Endothelial cell of umbilical vein (primary cell): ENCODE results near the gene PRKAB1. TPM values are rescaled to one million over a fixed set of nuclear protein-coding genes. Genes with fewer than 3 reads are reported as not detected.
"Not testable (repeated sequence)": the region's sequence is repeated elsewhere in the genome, so short reads cannot be mapped to it uniquely, and the experiment has no call there.

Source experiments
- Bru-seq: library from RNA; stranded (reverse); fragments of 400-500 nt; gene quantifications from one replicate; lab custom pipeline; 2021; lab: Mats Ljungman, UMichigan
- BruChase-seq, 2 experiments: library from RNA; stranded (reverse); fragments of 400-500 nt; gene quantifications; one replicate each; lab custom pipeline; 2021; lab: Mats Ljungman, UMichigan
- BruUV-seq: library from RNA; stranded (reverse); fragments of 400-500 nt; replicated peaks from 2 replicates; lab custom pipeline; 2021; lab: Mats Ljungman, UMichigan
- CTCF ChIA-PET: fragments of 300-600, 350-600 bp; sonication (Branson Sonifier 250); formaldehyde crosslinking; loops from one replicate; lab custom pipeline; 2021; ENCODE audit warnings: antibody characterized with exemption, inconsistent platforms; lab: Charles Lee
- POLR2A ChIA-PET: fragments of 300-600, 350-600 bp; sonication (Branson Sonifier 250); formaldehyde crosslinking; loops from one replicate; lab custom pipeline; 2021; ENCODE audit warnings: antibody characterized with exemption, inconsistent platforms; lab: Charles Lee
- DNase-seq: peaks from one replicate; pipeline ENCODE4 v3.0.0-alpha.2; 2011; ENCODE audit warnings: low read depth, low spot score
- FAIRE-seq: peaks from 2 replicates; lab custom pipeline; 2011; peaks lifted over from hg19 to GRCh38; lab: Jason Lieb, UNC
- H2AFZ ChIP-seq: 2 replicates; pipeline ENCODE4 v1.6.0; 2012; ENCODE audit warnings: low read depth, low read length, control low read depth, inconsistent platforms
- H3K27ac ChIP-seq: 2 replicates; pipeline ENCODE4 v1.5.1; 2011; ENCODE audit warnings: low read depth, mild to moderate bottlenecking, control low read depth, low read length, moderate library complexity; ENCODE audit not compliant: insufficient read depth
- H3K27me3 ChIP-seq, 2 experiments: 2 replicates each; pipeline versions ENCODE4 v1.6.0 to v1.6.1; 2011; ENCODE audit warnings: low read length in 2 of 2, mixed read lengths in 1 of 2; ENCODE audit not compliant: control insufficient read depth in 2 of 2, insufficient read depth in 2 of 2
- H3K36me3 ChIP-seq, 2 experiments: 2 replicates in 1 of 2; 3 replicates in 1 of 2; pipeline ENCODE4 v1.5.1; 2011; ENCODE audit warnings: low read length in 2 of 2, mild to moderate bottlenecking in 1 of 2, moderate library complexity in 1 of 2; ENCODE audit not compliant: control insufficient read depth in 2 of 2, insufficient read depth in 2 of 2; ENCODE audit errors: extremely low read depth in 1 of 2
- H3K4me1 ChIP-seq: 3 replicates; pipeline ENCODE4 v1.5.1; 2011; ENCODE audit warnings: mild to moderate bottlenecking, low read length; ENCODE audit not compliant: control insufficient read depth, insufficient read depth; ENCODE audit errors: extremely low read depth
- H3K4me2 ChIP-seq: 2 replicates; pipeline ENCODE4 v1.6.1; 2011; ENCODE audit warnings: low read length, control low read depth, mixed read lengths; ENCODE audit not compliant: insufficient read depth
- H3K4me3 ChIP-seq, 3 experiments: fragments of 200-600 bp in 1 of 3; sonication (generic), shearing (Covaris generic) in 1 of 3; replicated peaks in 1 of 3; 2 replicates each; pipeline ENCODE4 v1.5.1; 2011 to 2016; ENCODE audit warnings: control low read depth in 3 of 3, low read length in 3 of 3, mild to moderate bottlenecking in 2 of 3, inconsistent platforms in 1 of 3, low read depth in 1 of 3, moderate library complexity in 1 of 3; ENCODE audit not compliant: insufficient read depth in 1 of 3
- H3K79me2 ChIP-seq: 2 replicates; pipeline ENCODE4 v1.6.0; 2012; ENCODE audit warnings: low read length, inconsistent platforms; ENCODE audit not compliant: control insufficient read depth, insufficient read depth
- H3K9ac ChIP-seq: replicated peaks from 2 replicates; pipeline ENCODE3; 2011; ENCODE audit warnings: low read length, control low read depth; ENCODE audit not compliant: insufficient read depth; ENCODE audit errors: extremely low read depth
- H3K9me1 ChIP-seq: replicated peaks from 3 replicates; pipeline ENCODE4 v1.6.0; 2011; ENCODE audit warnings: mild to moderate bottlenecking, low read length; ENCODE audit not compliant: control insufficient read depth, insufficient read depth; ENCODE audit errors: extremely low read depth
- H3K9me3 ChIP-seq: replicated peaks from 2 replicates; pipeline ENCODE4 v1.5.1; 2012; ENCODE audit warnings: low read length, inconsistent platforms; ENCODE audit not compliant: control insufficient read depth, insufficient read depth
- H4K20me1 ChIP-seq: replicated peaks from 2 replicates; pipeline ENCODE3; 2011; ENCODE audit warnings: mild to moderate bottlenecking, low read length; ENCODE audit not compliant: control insufficient read depth, insufficient read depth; ENCODE audit errors: extremely low read depth
- CTCF ChIP-seq, 2 donors: IDR thresholded peaks; 1 replicate in 1 of 2; 2 replicates in 1 of 2; pipeline ENCODE4 v1.5.1; 2011; ENCODE audit warnings: low read length in 2 of 2, mild to moderate bottlenecking in 2 of 2, moderate library complexity in 2 of 2, control low read depth in 1 of 2, inconsistent platforms in 1 of 2, low read depth in 1 of 2; ENCODE audit not compliant: insufficient read depth in 1 of 2; ENCODE audit errors: extremely low read depth in 1 of 2
- EZH2 ChIP-seq: IDR thresholded peaks from 2 replicates; pipeline ENCODE4 v1.6.1; 2012; ENCODE audit warnings: borderline replicate concordance, low read depth, mild to moderate bottlenecking, moderate library complexity, low read length, inconsistent platforms; ENCODE audit not compliant: severe bottlenecking
- FOS ChIP-seq: IDR thresholded peaks from 2 replicates; pipeline ENCODE4 v1.6.1; 2011; ENCODE audit warnings: mild to moderate bottlenecking, low read length, moderate library complexity, borderline replicate concordance; ENCODE audit not compliant: insufficient read depth
- GATA2 ChIP-seq: IDR thresholded peaks from 2 replicates; pipeline ENCODE4 v1.7.0; 2011; ENCODE audit warnings: low read depth, mild to moderate bottlenecking, moderate library complexity, mixed read lengths, low read length; ENCODE audit not compliant: insufficient read length, insufficient read depth
- JUN ChIP-seq: IDR thresholded peaks from 2 replicates; pipeline ENCODE4 v1.6.1; 2011; ENCODE audit warnings: borderline replicate concordance, low read depth; ENCODE audit not compliant: insufficient read length, insufficient read depth
- MAX ChIP-seq: IDR thresholded peaks from 2 replicates; pipeline ENCODE4 v1.6.1; 2011; ENCODE audit not compliant: insufficient read depth, insufficient read length
- MYC ChIP-seq: IDR thresholded peaks from one replicate; pipeline ENCODE4 v1.6.1; 2011; ENCODE audit warnings: mild to moderate bottlenecking, low read depth, low read length
- POLR2A ChIP-seq: IDR thresholded peaks from 2 replicates; pipeline ENCODE4 v1.6.1; 2012; ENCODE audit warnings: low read depth, mild to moderate bottlenecking, control low read depth, low read length
- POLR2AphosphoS5 ChIP-seq: IDR thresholded peaks from 2 replicates; pipeline ENCODE4 v1.6.1; 2012; ENCODE audit warnings: low read depth, mild to moderate bottlenecking, control low read depth, low read length, moderate library complexity; ENCODE audit not compliant: insufficient read depth
- dilution Hi-C: fragments of 300-500 bp; cut with MboI; formaldehyde crosslinking; loops from one replicate; pipeline ENCODE4 v1.15.0; 2019; ENCODE audit warnings: low sequenced_read_pairs; ENCODE audit not compliant: extremely low pct_ligation_motif_present
- intact Hi-C: fragments of 100-400 bp; cut with micrococcal nuclease; formaldehyde crosslinking; loops from one replicate; pipeline ENCODE4 v1.10.0; 2022
- long read RNA-seq: library from polyadenylated mRNA; stranded (forward); transcript quantifications from one replicate; pipeline ENCODE4 v2.0.0, GENCODE V29; 2021
- polyA minus RNA-seq, 3 experiments: library from RNA; depleted of rRNA, polyadenylated mRNA; stranded (reverse); fragments of >200 nt; gene quantifications; 1 replicate in 1 of 3; 2 replicates in 2 of 3; pipeline ENCODE4 v1.2.3, GENCODE V29; 2011
- polyA plus RNA-seq, 4 experiments: library from polyadenylated mRNA; depleted of rRNA in 3 of 4; stranded (reverse) in 3 of 4; unstranded in 1 of 4; fragments of >200 nt; gene quantifications; 2 replicates each; pipeline versions ENCODE4 v1.2.1 to v1.2.3, GENCODE V29; 2011 to 2012; ENCODE audit warnings: missing spikeins in 1 of 4
- total RNA-seq: library from RNA; stranded (reverse); gene quantifications from 2 replicates; pipeline ENCODE4 v1.2.3, GENCODE V29; 2021

PRKAB1 gene
- total RNA-seq (21.9 and 23.1 TPM in 2 replicates), polyA plus RNA-seq (25.9 and 27.0 TPM in 2 replicates), polyA minus RNA-seq (20.9 and 21.7 TPM in 2 replicates), Bru-seq, nascent RNA (percentile 79 among the genes with signal in this experiment), BruChase-seq, experiment 1, labeled RNA remaining after a 6-hour chase (percentile 70 among the genes with signal in this experiment), BruChase-seq, experiment 2, labeled RNA remaining after a 2-hour chase (percentile 78 among the genes with signal in this experiment)
- 19.1 and 21.3 TPM in 2 replicates for polyA plus RNA-seq (2011; cell fraction: cytosol; rRNA removed)
- polyA plus RNA-seq (2011; cell fraction: nucleus; rRNA removed): 37.7 and 39.3 TPM in 2 replicates
- polyA plus RNA-seq (2012): 15.6 and 16.2 TPM in 2 replicates
- 26.5 TPM for polyA minus RNA-seq (2011; cell fraction: cytosol; rRNA and poly(A)+ RNA removed)
- 15.9 and 16.1 TPM in 2 replicates for polyA minus RNA-seq (2011; cell fraction: nucleus; rRNA and poly(A)+ RNA removed)
- long read RNA-seq, transcript PRKAB1-201 (7 exons, 2,610 nt): major isoform, 67 of 78 reads
- long read RNA-seq, partial matches to known transcripts: 2 of 78 reads
- long read RNA-seq, other reads (novel, unspliced or antisense): 6 of 78 reads

GRCh38 chr12:119667577-119668323 is at the start of gene PRKAB1:
TSS of gene PRKAB1 (plus strand) at chr12:119668133. CDS start at chr12:119668245, 112 bp downstream.
- peak within 1 kb of the TSS; percentile 91 for H3K4me2 ChIP-seq
- ChIA-PET CTCF (interaction anchor here (0.6 to 2.2 kb wide), 19 partner anchors 14 to 1291 kb away, joined by 3 to 40 read pairs (median 4); partner anchors contain the start of gene SUDS3), POLR2A (interaction anchor here (0.6 kb wide), 1 partner anchor 221 kb away, joined by 3 read pairs; no protein-coding TSS in a partner anchor)
- H3K79me2 ChIP-seq: peaks cover 4% of the 10 kb centered on the region
- peak within 1 kb of the TSS; percentile 79 for H3K9ac ChIP-seq
- no peaks in the 10 kb centered on the region for H4K20me1 ChIP-seq
- H2AFZ ChIP-seq: peak within 1 kb of the TSS; percentile 88
- H3K9me3 ChIP-seq: no peaks in the 10 kb centered on the region
- intact Hi-C loops: loop anchor here (1.0 to 10.0 kb wide), 4 partner anchors 26 to 1263 kb away; no protein-coding TSS in a partner anchor
- no peaks in the 10 kb centered on the region for H3K27me3 ChIP-seq
- FAIRE-seq: peak; percentile 87
- H3K36me3 ChIP-seq: no peaks in the 10 kb centered on the region
- peak within 1 kb of the TSS; percentile 32 for H3K27ac ChIP-seq
- peaks cover 26% of the 10 kb centered on the region for H3K4me1 ChIP-seq
- TF ChIP-seq MYC (no peak), FOS (peak; percentile 13), MAX (no peak), JUN (no peak), EZH2 (no peak), GATA2 (peak; percentile 21), POLR2AphosphoS5 (peak; percentile 89), POLR2A (peak; percentile 46), CTCF (IDR thresholded peaks at IDR 0.05; ENCODE audit: extremely low read depth in 1 of 2, insufficient read depth in 1 of 2, low read depth in 1 of 2, low read length in 2 of 2) (peak; percentile 90 to 98)
- dilution Hi-C loops: no loop called here
- H3K4me3 ChIP-seq: peak within 1 kb of the TSS; percentile 69 to 84 (median 76)
- no peaks in the 10 kb centered on the region for H3K9me1 ChIP-seq
- TSS peak; percentile 67 for BruUV-seq
- peak; percentile 93 for DNase-seq

GRCh38 chr12:119618328-119618896 is 49.5 kb upstream of the PRKAB1 start:
- H4K20me1 ChIP-seq, H3K4me2 ChIP-seq, H3K79me2 ChIP-seq, POLR2A ChIA-PET, H3K27ac ChIP-seq, dilution Hi-C loops, H3K4me1 ChIP-seq, H2AFZ ChIP-seq, H3K4me3 ChIP-seq, H3K27me3 ChIP-seq, intact Hi-C loops, DNase-seq, BruUV-seq, FAIRE-seq, H3K9me3 ChIP-seq, H3K36me3 ChIP-seq, H3K9ac ChIP-seq, H3K9me1 ChIP-seq: not testable (repeated sequence)
- CTCF ChIA-PET: interaction anchor here (0.6 kb wide), 1 partner anchor 131 kb away, joined by 3 read pairs; no protein-coding TSS in a partner anchor
